K562 (cell line): ENCODE data around the gene IFTAP. TPM values are rescaled to one million over a fixed set of nuclear protein-coding genes. Genes with fewer than 3 reads are reported as not detected.

ENCODE experiments used
- ATAC-seq: fragments of 200-7000 bp; cut with Tn5 transposase; 3 replicates; pipeline ENCODE4 v1.9.1; 2020; ENCODE audit warnings: moderate library complexity
- BruUV-seq: library from RNA; stranded (reverse); fragments of 400-500 nt; replicated peaks from 2 replicates; lab custom pipeline; 2021; lab: Mats Ljungman, UMichigan
- CTCF ChIA-PET: fragments of 300-600 bp; formaldehyde crosslinking; extraction: SDS; loops from one replicate; lab custom pipeline; 2021; ENCODE audit warnings: low intra/inter-chr PET ratio; lab: Yijun Ruan, JAX
- POLR2A ChIA-PET: fragments of 300-600, 350-650 bp; sonication (Branson Sonifier 250); formaldehyde crosslinking; extraction: SDS; loops from one replicate; lab custom pipeline; 2021; ENCODE audit warnings: antibody characterized with exemption, inconsistent platforms; lab: Yijun Ruan, JAX
- DNase-seq, 4 experiments: peaks; one replicate each; pipeline versions ENCODE4 v3.0.0 to v3.0.0-alpha.2; 2011 to 2018; ENCODE audit warnings: low spot score in 3 of 4, mixed read lengths in 3 of 4; ENCODE audit errors: extremely low read depth in 1 of 4
- FAIRE-seq: peaks from 2 replicates; lab custom pipeline; 2011; peaks lifted over from hg19 to GRCh38; lab: Jason Lieb, UNC
- H2AFZ ChIP-seq: 2 replicates; pipeline ENCODE4 v1.6.0; 2011; ENCODE audit warnings: low read depth, low read length, control low read depth, inconsistent platforms
- H3K27ac ChIP-seq: fragments of 200-600 bp; 3 replicates; pipeline ENCODE4 v1.8.0; 2011; ENCODE audit warnings: low read depth, mild to moderate bottlenecking, control low read depth, inconsistent platforms, low read length, moderate library complexity, mixed read lengths; ENCODE audit errors: extremely low read depth
- H3K27me3 ChIP-seq, 2 experiments: fragments of 300-600 bp in 1 of 2; 2 replicates in 1 of 2; 3 replicates in 1 of 2; pipeline versions ENCODE4 v1.6.0 to v1.8.0; 2011; ENCODE audit warnings: inconsistent platforms in 2 of 2, low read length in 2 of 2, mild to moderate bottlenecking in 1 of 2, mixed read lengths in 1 of 2, moderate library complexity in 1 of 2; ENCODE audit not compliant: control insufficient read depth in 2 of 2, insufficient read depth in 2 of 2
- H3K36me3 ChIP-seq: fragments of 300-600 bp; 3 replicates; pipeline ENCODE4 v1.8.0; 2011; ENCODE audit warnings: mild to moderate bottlenecking, low read length, inconsistent platforms; ENCODE audit not compliant: control insufficient read depth, insufficient read depth
- H3K4me1 ChIP-seq, 2 experiments: fragments of 200-600 bp in 1 of 2; replicated peaks in 1 of 2; 2 replicates in 1 of 2; 3 replicates in 1 of 2; pipeline versions ENCODE4 v1.5.1 to v1.8.0; 2011; ENCODE audit warnings: inconsistent platforms in 2 of 2, low read length in 2 of 2, mild to moderate bottlenecking in 1 of 2, mixed read lengths in 1 of 2, moderate library complexity in 1 of 2; ENCODE audit not compliant: control insufficient read depth in 2 of 2, insufficient read depth in 2 of 2
- H3K4me2 ChIP-seq: 2 replicates; pipeline ENCODE4 v1.6.1; 2011; ENCODE audit warnings: low read length, control low read depth, inconsistent platforms, mixed read lengths; ENCODE audit not compliant: insufficient read depth
- H3K4me3 ChIP-seq: fragments of 200-600 bp; sonication (generic), shearing (Covaris generic); 2 replicates; pipeline ENCODE4 v1.5.1; 2016; ENCODE audit warnings: control low read depth, inconsistent platforms
- H3K79me2 ChIP-seq: fragments of 200-600 bp; 3 replicates; pipeline ENCODE4 v1.8.0; 2011; ENCODE audit warnings: low read length, inconsistent platforms; ENCODE audit not compliant: control insufficient read depth, insufficient read depth
- H3K9ac ChIP-seq, 2 experiments: 2 replicates each; pipeline versions ENCODE4 v1.6.0 to v1.6.1; 2011; ENCODE audit warnings: low read depth in 2 of 2, low read length in 2 of 2, control low read depth in 1 of 2, inconsistent platforms in 1 of 2, mild to moderate bottlenecking in 1 of 2, mixed read lengths in 1 of 2; ENCODE audit not compliant: insufficient read depth in 1 of 2
- H3K9me1 ChIP-seq: one replicate; pipeline ENCODE4 v1.6.0; 2011; ENCODE audit warnings: inconsistent platforms, mild to moderate bottlenecking, low read length, moderate library complexity; ENCODE audit not compliant: control insufficient read depth, insufficient read depth
- H3K9me3 ChIP-seq: replicated peaks from 2 replicates; pipeline ENCODE4 v1.5.1; 2011; ENCODE audit warnings: low read depth, low read length, inconsistent platforms; ENCODE audit not compliant: control insufficient read depth, insufficient read depth
- H4K20me1 ChIP-seq: replicated peaks from 2 replicates; pipeline ENCODE4 v1.6.1; 2011; ENCODE audit warnings: low read length, inconsistent platforms, mixed read lengths; ENCODE audit not compliant: control insufficient read depth, insufficient read depth
- CREM ChIP-seq: IDR thresholded peaks from 2 replicates; pipeline ENCODE4 v1.6.1; 2014; ENCODE audit warnings: antibody characterized with exemption, low read depth
- PHB2 ChIP-seq: fragments of 450-650 bp; IDR thresholded peaks from 2 replicates; pipeline ENCODE4 v1.6.1; 2017; ENCODE audit warnings: low read depth
- PRDM10 ChIP-seq: fragments of 450-650 bp; IDR thresholded peaks from 2 replicates; pipeline ENCODE4 v1.6.1; 2018; ENCODE audit not compliant: partially characterized antibody
- RBM25 ChIP-seq: fragments of 200-400 bp; formaldehyde crosslinking; IDR thresholded peaks from 2 replicates; pipeline ENCODE4 v1.6.1; 2018; ENCODE audit warnings: low read length, low read depth, moderate library complexity; ENCODE audit not compliant: severe bottlenecking
- SMAD1 ChIP-seq: fragments of 150-350 bp; IDR thresholded peaks from 2 replicates; pipeline ENCODE4 v1.6.1; 2014; ENCODE audit warnings: low read length, low read depth; ENCODE audit not compliant: partially characterized antibody
- ZNF239 ChIP-seq: fragments of 250-450 bp; sonication (Bioruptor Pico); IDR thresholded peaks from 2 replicates; pipeline ENCODE4 v1.4.0; 2020; ENCODE audit warnings: mild to moderate bottlenecking
- WGBS: fragments of 100-300 bp; shearing (Covaris generic); methylation state at CpG from one replicate; pipeline ENCODE4 v1.1.6; 2016; ENCODE audit warnings: low coverage, mixed read lengths; ENCODE audit not compliant: insufficient coverage; ENCODE audit errors: missing lambda C conversion rate; 5-methylcytosine and 5-hydroxymethylcytosine counted together
- in situ Hi-C: fragments of 300-500 bp; cut with MboI; formaldehyde crosslinking; loops from 4 replicates; pipeline ENCODE4 v1.15.0; 2018; ENCODE audit warnings: inconsistent platforms, mixed read lengths
- intact Hi-C: fragments of 100-400 bp; cut with micrococcal nuclease; formaldehyde crosslinking; loops from 2 replicates; pipeline ENCODE4 v1.14.2; 2022
- polyA plus RNA-seq, 8 experiments: library from polyadenylated mRNA; depleted of rRNA in 4 of 8; stranded (reverse) in 5 of 8; unstranded in 3 of 8; fragments of >200 nt; fragmentation: Nextera tagmentation in 2 of 8; fragmentation: Illumina TruSeq in 1 of 8; extraction: Ambion mirVana in 2 of 8; extraction: Trizol in 1 of 8; gene quantifications; 2 replicates each; pipeline versions ENCODE4 v1.2.1 to v1.2.3, GENCODE V29; 2011 to 2014; ENCODE audit warnings: inconsistent platforms in 1 of 8, missing spikeins in 1 of 8
- total RNA-seq, 7 experiments: library from RNA; depleted of rRNA in 6 of 7; stranded (reverse); fragments of >200 nt in 6 of 7; fragmentation: Illumina TruSeq in 2 of 7; extraction: Trizol in 2 of 7; gene quantifications; 2 replicates each; pipeline versions ENCODE4 v1.2.1 to v1.2.3, GENCODE V29; 2011 to 2021; ENCODE audit warnings: low replicate concordance in 1 of 7
- TF ChIP-seq, protein P1 (sequence below): fragments of 450-650 bp; conservative IDR thresholded peaks from 2 replicates; pipeline ENCODE4 v1.6.1; 2016; ENCODE audit warnings: missing genetic modification characterization, low read depth, mild to moderate bottlenecking, control low read depth, missing compliant biosample characterization

IFTAP gene
- total and polyA plus RNA-seq, 9 of the 15 experiments (the other 6 are each of a cell fraction or from before 2014, with no cell fraction given): 9.2 to 30.0 (median 17.0) TPM

GRCh38 chr11:36689442-36689841, 95.1 kb downstream of the IFTAP start:
- H3K9me3 ChIP-seq: no peaks in the 10 kb centered on the region
- CTCF ChIA-PET: no interaction called here
- no peak for TF ChIP-seq CREM
- peak; percentile 58 for TF ChIP-seq RBM25
- TF ChIP-seq ZNF239 (CRISPR knock-in tag): peak; percentile 90
- TF ChIP-seq, all 486 proteins: peak for 2
- no peaks in the 10 kb centered on the region for H3K4me1 ChIP-seq
- DNase-seq: no peak
- H3K79me2 ChIP-seq: no peaks in the 10 kb centered on the region
- H3K9ac ChIP-seq: no peak overlapping the region
- H3K9me1 ChIP-seq: no peaks in the 10 kb centered on the region
- no TSS peak for BruUV-seq
- no peak for ATAC-seq
- intact Hi-C loops: no loop called here
- H2AFZ ChIP-seq: no peak overlapping the region
- 2% methylated on average over 4 of the region's 4 CpGs for WGBS
- no peaks in the 10 kb centered on the region for H3K36me3 ChIP-seq
- no peak overlapping the region for H3K4me3 ChIP-seq
- no peak for FAIRE-seq
- H3K4me2 ChIP-seq: no peak overlapping the region
- in situ Hi-C loops: no loop called here
- H3K27me3 ChIP-seq: peaks cover 0 to 8% of the 10 kb centered on the region in 2 experiments; a peak in 3 of 5 replicates
- H4K20me1 ChIP-seq: no peaks in the 10 kb centered on the region
- POLR2A ChIA-PET: no interaction called here
- H3K27ac ChIP-seq: no peak overlapping the region

DNA sequence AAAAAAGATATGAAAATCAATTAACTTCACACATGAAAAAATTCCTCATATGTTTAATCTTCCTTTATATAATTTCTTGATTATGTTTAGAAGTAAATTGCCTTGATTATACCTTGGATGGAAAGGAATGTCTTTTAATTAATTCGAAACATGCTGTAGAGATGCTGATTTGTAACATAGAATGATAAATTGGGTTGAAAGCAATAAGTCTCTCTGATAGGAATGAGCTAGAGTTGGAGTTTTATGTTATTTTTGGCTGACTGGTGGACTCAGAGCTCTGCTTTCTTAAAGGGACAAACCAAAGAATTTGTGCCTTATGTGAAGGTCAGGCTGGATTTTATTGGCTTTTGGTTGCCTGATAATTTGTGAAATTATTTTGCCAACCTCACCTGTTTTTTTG, 98.4 kb downstream of the IFTAP start:
- intact Hi-C loops: no loop called here
- H3K79me2 ChIP-seq: no peaks in the 10 kb centered on the region
- H4K20me1 ChIP-seq: no peaks in the 10 kb centered on the region
- BruUV-seq: no TSS peak
- ChIA-PET CTCF (no interaction called here), POLR2A (interaction anchor here (1.0 kb wide), 1 partner anchor 50 kb away, joined by 3 read pairs; no protein-coding TSS in a partner anchor)
- H3K9me3 ChIP-seq: no peaks in the 10 kb centered on the region
- no peaks in the 10 kb centered on the region for H3K36me3 ChIP-seq
- no peak for DNase-seq
- H3K4me1 ChIP-seq: no peaks in the 10 kb centered on the region
- H2AFZ ChIP-seq: no peak overlapping the region
- no peak for ATAC-seq
- WGBS: 0% methylated on average over 1 of the region's 1 CpG
- in situ Hi-C loops: no loop called here
- H3K27me3 ChIP-seq: peaks cover 4 to 18% of the 10 kb centered on the region in 2 experiments; a peak in 3 of 5 replicates
- H3K4me2 ChIP-seq: no peak overlapping the region
- H3K9me1 ChIP-seq: no peaks in the 10 kb centered on the region
- H3K27ac ChIP-seq: no peak overlapping the region
- H3K4me3 ChIP-seq: no peak overlapping the region
- no peak for FAIRE-seq
- no peak overlapping the region for H3K9ac ChIP-seq
- TF ChIP-seq PHB2 (no peak), PRDM10 (no peak), SMAD1 (no peak)
- TF ChIP-seq, protein P1, sequence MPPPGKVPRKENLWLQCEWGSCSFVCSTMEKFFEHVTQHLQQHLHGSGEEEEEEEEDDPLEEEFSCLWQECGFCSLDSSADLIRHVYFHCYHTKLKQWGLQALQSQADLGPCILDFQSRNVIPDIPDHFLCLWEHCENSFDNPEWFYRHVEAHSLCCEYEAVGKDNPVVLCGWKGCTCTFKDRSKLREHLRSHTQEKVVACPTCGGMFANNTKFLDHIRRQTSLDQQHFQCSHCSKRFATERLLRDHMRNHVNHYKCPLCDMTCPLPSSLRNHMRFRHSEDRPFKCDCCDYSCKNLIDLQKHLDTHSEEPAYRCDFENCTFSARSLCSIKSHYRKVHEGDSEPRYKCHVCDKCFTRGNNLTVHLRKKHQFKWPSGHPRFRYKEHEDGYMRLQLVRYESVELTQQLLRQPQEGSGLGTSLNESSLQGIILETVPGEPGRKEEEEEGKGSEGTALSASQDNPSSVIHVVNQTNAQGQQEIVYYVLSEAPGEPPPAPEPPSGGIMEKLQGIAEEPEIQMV: no peak
